ENCODE results near the gene GPR15LG.

GRCh38 chr10:84204122-84204521 is 30.5 kb downstream of the GPR15LG start:
- TF ChIP-seq POLR2A (IDR thresholded peaks at IDR 0.05; ENCODE audit: low read depth, low read length): no peak
- TF ChIP-seq TAF1 (IDR thresholded peaks at IDR 0.05; ENCODE audit: borderline replicate concordance, low read depth, low read length): no peak

Measured in GM12892 (cell line).